B cell (primary cell): Measurements from ENCODE around the gene CAMTA1. TPM values are rescaled to one million over a fixed set of nuclear protein-coding genes. Genes with fewer than 3 reads are reported as not detected.

Source experiments
- ATAC-seq: fragments of 200-7000 bp; cut with Tn5 transposase; one replicate; pipeline ENCODE4 v1.10.0; 2021; ENCODE audit warnings: low read depth, mild to moderate bottlenecking, moderate number of reproducible peaks, moderate library complexity
- CTCF ChIA-PET: fragments of 350-600 bp; sonication (Branson Sonifier 250); formaldehyde crosslinking; loops from one replicate; lab custom pipeline; 2021; ENCODE audit warnings: antibody characterized with exemption, inconsistent platforms; lab: Charles Lee
- POLR2A ChIA-PET: fragments of 350-600 bp; sonication (Branson Sonifier 250); formaldehyde crosslinking; loops from one replicate; lab custom pipeline; 2021; ENCODE audit warnings: antibody characterized with exemption; lab: Charles Lee
- DNase-seq: peaks from one replicate; pipeline ENCODE4 v3.0.0; 2013
- H2AFZ ChIP-seq: 2 replicates; pipeline ENCODE4 v1.6.1; 2012; ENCODE audit warnings: mild to moderate bottlenecking, low read depth, low read length; ENCODE audit not compliant: insufficient read depth, poor library complexity, severe bottlenecking
- H3K27ac ChIP-seq, 2 donors: 1 replicate in 1 of 2; 2 replicates in 1 of 2; pipeline ENCODE4 v1.5.1; 2012 to 2013; ENCODE audit warnings: low read length in 2 of 2, mild to moderate bottlenecking in 2 of 2, moderate library complexity in 1 of 2
- H3K27me3 ChIP-seq, 4 experiments: fragments of 200-600 bp in 1 of 4; sonication (generic) in 1 of 4; replicated peaks in 1 of 4; 1 replicate in 2 of 4; 2 replicates in 2 of 4; pipeline versions ENCODE4 v1.6.1 to v1.7.0; 2013 to 2016; ENCODE audit warnings: low read length in 3 of 4, mild to moderate bottlenecking in 2 of 4, mixed read lengths in 1 of 4, moderate library complexity in 1 of 4; ENCODE audit not compliant: insufficient read depth in 4 of 4, control insufficient read depth in 3 of 4; ENCODE audit errors: control extremely low read depth in 1 of 4
- H3K36me3 ChIP-seq, 2 experiments: replicated peaks in 1 of 2; 1 replicate in 1 of 2; 2 replicates in 1 of 2; pipeline versions ENCODE4 v1.6.1 to v1.7.1; 2013; ENCODE audit warnings: low read length in 1 of 2; ENCODE audit not compliant: insufficient read depth in 2 of 2, control insufficient read depth in 1 of 2; ENCODE audit errors: control extremely low read depth in 1 of 2, extremely low read depth in 1 of 2
- H3K4me1 ChIP-seq, 2 donors: fragments of 200-600 bp in 1 of 2; sonication (generic) in 1 of 2; 1 replicate in 1 of 2; 2 replicates in 1 of 2; pipeline versions ENCODE4 v1.5.1 to v1.6.1; 2013 to 2017; ENCODE audit warnings: low read length in 2 of 2; ENCODE audit not compliant: control insufficient read depth in 2 of 2, insufficient read depth in 2 of 2
- H3K4me2 ChIP-seq: replicated peaks from 2 replicates; pipeline ENCODE3; 2012; ENCODE audit warnings: mild to moderate bottlenecking, low read depth, low read length; ENCODE audit not compliant: poor library complexity, severe bottlenecking
- H3K4me3 ChIP-seq, 5 experiments: fragments of 200-600 bp in 1 of 5; sonication (generic) in 1 of 5; 1 replicate in 3 of 5; 2 replicates in 2 of 5; pipeline versions ENCODE4 v1.5.1 to v1.7.0; 2011 to 2016; ENCODE audit warnings: low read length in 4 of 5, mild to moderate bottlenecking in 4 of 5, low read depth in 2 of 5, control low read depth in 1 of 5, moderate library complexity in 1 of 5; ENCODE audit not compliant: insufficient read depth in 1 of 5; ENCODE audit errors: control extremely low read depth in 1 of 5, extremely low read depth in 1 of 5
- H3K79me2 ChIP-seq: fragments of 200-600 bp; sonication (generic); one replicate; pipeline ENCODE4 v1.6.0; 2016; ENCODE audit warnings: low read length; ENCODE audit not compliant: control insufficient read depth, insufficient read depth
- H3K9ac ChIP-seq: fragments of 200-600 bp; sonication (generic); 2 replicates; pipeline ENCODE4 v1.6.1; 2017; ENCODE audit warnings: mild to moderate bottlenecking, low read length, moderate library complexity
- H3K9me3 ChIP-seq, 3 donors: one replicate each; pipeline versions ENCODE4 v1.6.1 to v1.7.1; 2013; ENCODE audit warnings: low read length in 2 of 3; ENCODE audit not compliant: control insufficient read depth in 2 of 3, insufficient read depth in 1 of 3; ENCODE audit errors: control extremely low read depth in 1 of 3
- H4K20me1 ChIP-seq: 2 replicates; pipeline ENCODE4 v1.6.0; 2012; ENCODE audit warnings: mild to moderate bottlenecking, low read length; ENCODE audit not compliant: insufficient read depth, control insufficient read depth, poor library complexity, severe bottlenecking
- H3K27ac Mint-ChIP-seq: one replicate; pipeline ENCODE4 v1.8.0; 2021; ENCODE audit warnings: mixed read lengths
- H3K27me3 Mint-ChIP-seq: one replicate; pipeline ENCODE4 v1.8.0; 2021; ENCODE audit warnings: mixed read lengths
- H3K4me1 Mint-ChIP-seq: one replicate; pipeline ENCODE4 v1.8.0; 2021; ENCODE audit warnings: mixed read lengths
- H3K4me3 Mint-ChIP-seq: one replicate; pipeline ENCODE4 v1.8.0; 2021; ENCODE audit warnings: mixed read lengths
- H3K9me3 Mint-ChIP-seq: one replicate; pipeline ENCODE4 v1.8.0; 2022; ENCODE audit warnings: mixed read lengths; ENCODE audit not compliant: insufficient read depth
- CTCF ChIP-seq: fragments of 200-600 bp; IDR thresholded peaks from one replicate; pipeline ENCODE4 v1.8.0; 2022; ENCODE audit warnings: antibody characterized with exemption, mild to moderate bottlenecking
- EZH2 ChIP-seq: IDR thresholded peaks from 2 replicates; pipeline ENCODE4 v1.6.1; 2012; ENCODE audit warnings: borderline replicate concordance, low read depth, mild to moderate bottlenecking, moderate library complexity, low read length; ENCODE audit not compliant: insufficient read depth, poor library complexity, severe bottlenecking
- WGBS: methylation state at CpG from one replicate; pipeline ENCODE4 v1.1.5; 2013; ENCODE audit warnings: missing lambda C conversion rate; ENCODE audit not compliant: insufficient coverage; 5-methylcytosine and 5-hydroxymethylcytosine counted together
- intact Hi-C: fragments of 100-400 bp; cut with micrococcal nuclease; formaldehyde crosslinking; loops from one replicate; pipeline ENCODE4 v1.10.0; 2022
- polyA plus RNA-seq: library from polyadenylated mRNA; depleted of rRNA; stranded (reverse); fragments of >200 nt; gene quantifications from 2 replicates; pipeline ENCODE4 v1.2.3, GENCODE V29; 2012
- total RNA-seq, 2 donors: library from RNA; stranded (reverse); fragments of 120-200 nt in 1 of 2; gene quantifications; 1 replicate in 1 of 2; 2 replicates in 1 of 2; pipeline versions ENCODE4 v1.2.3 to v1.2.4, GENCODE V29; 2013 to 2022

The CAMTA1 gene
- total and polyA plus RNA-seq, 2 donors (not counting 1 experiment from before 2014, with no cell fraction given), result 42.2 to 45.7 TPM

GRCh38 chr1:7290971-7291970, 506.0 kb downstream of the CAMTA1 start:
- H3K4me1 ChIP-seq, result no peaks in the 10 kb centered on the region
- no peak overlapping the region for H2AFZ ChIP-seq
- Mint-ChIP-seq H3K27me3 (peaks cover 7% of the 10 kb centered on the region), H3K4me3 (no peak overlapping the region), H3K4me1 (no peaks in the 10 kb centered on the region), H3K27ac (no peak overlapping the region), H3K9me3 (no peaks in the 10 kb centered on the region)
- H3K4me3 ChIP-seq, result no peak overlapping the region
- CTCF ChIA-PET, result no interaction called here
- H3K36me3 ChIP-seq, result no peaks in the 10 kb centered on the region
- no peak for TF ChIP-seq CTCF
- 77% methylated on average over 12 of the region's 14 CpGs for WGBS
- no peaks in the 10 kb centered on the region for H4K20me1 ChIP-seq
- DNase-seq (no peak), ATAC-seq (no peak)
- no peak overlapping the region for H3K27ac ChIP-seq
- POLR2A ChIA-PET, result no interaction called here
- intact Hi-C loops, result no loop called here
- H3K27me3 ChIP-seq, result no peaks in the 10 kb centered on the region
- no peak overlapping the region for H3K4me2 ChIP-seq
- no peak overlapping the region for H3K9ac ChIP-seq
- H3K79me2 ChIP-seq, result no peaks in the 10 kb centered on the region
- H3K9me3 ChIP-seq, result peaks cover 0 to 9% (median 0%) of the 10 kb centered on the region in 3 donors

- Mint-ChIP-seq H3K9me3 (no peaks in the 10 kb centered on the region), H3K27me3 (peaks cover 11% of the 10 kb centered on the region), H3K27ac (no peak overlapping the region), H3K4me1 (no peaks in the 10 kb centered on the region), H3K4me3 (no peak overlapping the region)
- Histone ChIP-seq H3K79me2 (no peaks in the 10 kb centered on the region), H3K36me3 (no peaks in the 10 kb centered on the region), H3K4me2 (no peak overlapping the region), H2AFZ (no peak overlapping the region), H3K27me3 (no peaks in the 10 kb centered on the region), H3K4me3 (no peak overlapping the region), H3K4me1 (no peaks in the 10 kb centered on the region), H3K27ac (no peak overlapping the region), H3K9me3 (peaks cover 0 to 9% (median 0%) of the 10 kb centered on the region in 3 donors), H3K9ac (no peak overlapping the region), H4K20me1 (no peaks in the 10 kb centered on the region)
- 91% methylated on average over 7 of the region's 10 CpGs for WGBS
- ChIA-PET CTCF (no interaction called here), POLR2A (no interaction called here)
- no peak for TF ChIP-seq CTCF
- TF ChIP-seq EZH2, result no peak
- no peak for ATAC-seq
- no peak for DNase-seq
- intact Hi-C loops, result no loop called here
Measured at GRCh38 chr1:7292036-7292681, 506.9 kb downstream of the CAMTA1 start.
